T-cell (primary cell): ENCODE results near the gene ZNF611. TPM values are rescaled to one million over a fixed set of nuclear protein-coding genes. Genes with fewer than 3 reads are reported as not detected.
A peak's percentile ranks its signal among the peaks of the same experiment; 100 is the strongest.
"Not testable (repeated sequence)": the region's sequence is repeated elsewhere in the genome, so short reads cannot be mapped to it uniquely, and the experiment has no call there.

ENCODE experiments used
- ATAC-seq, 4 experiments: fragments of 200-7000 bp in 3 of 4; fragments of 150-1000 bp in 1 of 4; cut with Tn5 transposase; replicated peaks in 1 of 4; 1 replicate in 3 of 4; 2 replicates in 1 of 4; pipeline ENCODE4 v1.10.0; 2021; ENCODE audit warnings: moderate library complexity in 3 of 4, mild to moderate bottlenecking in 2 of 4, moderate number of reproducible peaks in 1 of 4
- CTCF ChIA-PET, 2 donors: fragments of 300-600 bp; sonication (Branson Sonifier 250); formaldehyde crosslinking; loops; one replicate each; lab custom pipeline; 2022; ENCODE audit warnings: antibody characterized with exemption in 2 of 2; lab: Charles Lee
- POLR2A ChIA-PET, 2 donors: fragments of 300-600 bp; sonication (Branson Sonifier 250); formaldehyde crosslinking; loops; one replicate each; lab custom pipeline; 2022; ENCODE audit warnings: antibody characterized with exemption in 2 of 2; lab: Charles Lee
- DNase-seq, 35 experiments: peaks; one replicate each; pipeline versions ENCODE4 v3.0.0 to v3.0.0-alpha.2; 2013 to 2023
- H3K27ac ChIP-seq: one replicate; pipeline ENCODE4 v1.5.1; 2013; ENCODE audit warnings: low read length
- H3K27me3 ChIP-seq, 2 experiments: replicated peaks in 1 of 2; 1 replicate in 1 of 2; 2 replicates in 1 of 2; pipeline versions ENCODE4 v1.6.1 to v1.7.0; 2013; ENCODE audit warnings: low read length in 1 of 2, mixed read lengths in 1 of 2; ENCODE audit not compliant: control insufficient read depth in 2 of 2, insufficient read depth in 2 of 2; ENCODE audit errors: extremely low read depth in 1 of 2
- H3K36me3 ChIP-seq, 2 donors: 1 replicate in 1 of 2; 2 replicates in 1 of 2; pipeline versions ENCODE4 v1.6.1 to v1.7.0; 2013; ENCODE audit warnings: low read length in 1 of 2; ENCODE audit not compliant: control insufficient read depth in 2 of 2, insufficient read depth in 1 of 2; ENCODE audit errors: extremely low read depth in 1 of 2
- H3K4me1 ChIP-seq, 2 experiments: 1 replicate in 1 of 2; 2 replicates in 1 of 2; pipeline versions ENCODE4 v1.6.1 to v1.7.0; 2013; ENCODE audit warnings: low read length in 2 of 2, mixed read lengths in 1 of 2; ENCODE audit not compliant: insufficient read depth in 2 of 2, control insufficient read depth in 1 of 2; ENCODE audit errors: extremely low read depth in 1 of 2
- H3K4me3 ChIP-seq, 2 donors: 1 replicate in 1 of 2; 2 replicates in 1 of 2; pipeline versions ENCODE4 v1.5.1 to v1.7.0; 2013; ENCODE audit warnings: mild to moderate bottlenecking in 2 of 2, low read length in 1 of 2, moderate library complexity in 1 of 2; ENCODE audit not compliant: control insufficient read depth in 1 of 2; ENCODE audit errors: extremely low read depth in 1 of 2
- H3K9me3 ChIP-seq: 2 replicates; pipeline ENCODE4 v1.7.0; 2013
- H3K27ac Mint-ChIP-seq, 2 donors: one replicate each; pipeline ENCODE4 v1.8.0; 2020 to 2021; ENCODE audit warnings: mild to moderate bottlenecking in 2 of 2, mixed read lengths in 2 of 2
- H3K27me3 Mint-ChIP-seq, 2 donors: one replicate each; pipeline ENCODE4 v1.8.0; 2021 to 2022; ENCODE audit warnings: mixed read lengths in 2 of 2
- H3K36me3 Mint-ChIP-seq: one replicate; pipeline ENCODE4 v1.8.0; 2021; ENCODE audit warnings: mixed read lengths
- H3K4me1 Mint-ChIP-seq, 3 donors: one replicate each; pipeline ENCODE4 v1.8.0; 2020 to 2022; ENCODE audit warnings: mixed read lengths in 3 of 3, mild to moderate bottlenecking in 1 of 3
- H3K4me3 Mint-ChIP-seq, 3 donors: one replicate each; pipeline ENCODE4 v1.8.0; 2020 to 2022; ENCODE audit warnings: mild to moderate bottlenecking in 3 of 3, mixed read lengths in 3 of 3, moderate library complexity in 3 of 3
- H3K9me3 Mint-ChIP-seq, 3 donors: one replicate each; pipeline ENCODE4 v1.8.0; 2020 to 2022; ENCODE audit warnings: mixed read lengths in 3 of 3
- WGBS: methylation state at CpG from one replicate; pipeline ENCODE4 v1.1.5; 2013; ENCODE audit warnings: missing lambda C conversion rate; ENCODE audit not compliant: insufficient coverage; 5-methylcytosine and 5-hydroxymethylcytosine counted together
- total RNA-seq, 35 experiments: library from RNA in 6 of 35; stranded (reverse) in 6 of 35; fragments of 120-200 nt in 1 of 35; gene quantifications; one replicate each; pipeline versions ENCODE4 v1.2.1 to v1.2.4 and lab custom pipeline; 2013 to 2026

ZNF611 gene
- total RNA-seq, 5 donors from 2014 or later (not counting 1 experiment from before 2014, with no cell fraction given) = 31.5 to 46.2 (median 37.0) TPM

DNA sequence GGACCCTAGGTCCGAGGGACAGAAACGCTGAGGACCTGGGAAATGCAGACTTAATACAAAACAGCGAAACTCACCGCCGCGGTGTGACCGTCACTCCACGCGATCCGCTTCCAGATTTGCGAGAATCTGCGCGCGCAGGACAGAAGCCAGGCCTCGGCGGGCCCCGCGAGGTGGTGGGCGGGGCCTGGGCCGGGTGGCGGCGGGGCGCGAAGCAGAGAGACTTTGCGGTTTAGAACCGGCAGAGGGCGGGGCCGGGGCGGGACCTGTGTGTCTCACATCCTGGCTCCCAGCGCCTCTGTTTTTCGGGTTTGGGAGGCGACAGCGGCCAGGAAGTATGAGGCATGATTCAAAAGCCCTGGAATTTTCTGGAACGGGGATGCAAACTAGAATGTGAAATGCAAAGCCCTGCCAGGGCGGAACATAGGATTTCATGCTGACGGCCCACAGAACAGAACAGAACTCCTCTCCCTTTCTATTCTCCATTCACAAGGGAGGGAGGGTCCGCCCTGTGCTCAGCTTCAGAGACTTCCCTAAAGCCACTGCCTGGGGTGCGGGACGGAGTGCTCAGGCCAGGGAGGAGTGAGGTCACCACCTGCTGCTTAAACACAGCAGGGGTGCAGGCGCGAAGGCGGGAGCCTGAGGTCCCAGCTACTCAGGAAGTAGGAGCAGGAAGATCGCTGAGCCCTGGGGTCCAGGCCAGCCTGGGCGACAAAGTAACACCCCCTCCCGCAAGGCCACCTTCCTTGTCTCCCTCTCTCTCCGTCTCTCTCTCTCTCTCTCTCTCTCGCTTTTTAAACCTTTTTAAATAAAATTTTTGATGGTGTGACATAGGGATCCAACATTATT is 44.3 kb downstream of the ZNF611 start:
- WGBS = under 1% methylated on average over 39 of the region's 47 CpGs
- Histone ChIP-seq H3K36me3 (no peaks in the 10 kb centered on the region), H3K4me1 (peaks cover 11 to 26% of the 10 kb centered on the region in 2 experiments), H3K27ac (peak overlapping the region; percentile 74), H3K4me3 (peak overlapping the region; percentile 80 to 90), H3K9me3 (no peaks in the 10 kb centered on the region), H3K27me3 (no peaks in the 10 kb centered on the region)
- Mint-ChIP-seq H3K27ac (peak overlapping the region; percentile 75 to 94), H3K27me3 (no peaks in the 10 kb centered on the region), H3K9me3 (no peaks in the 10 kb centered on the region), H3K36me3 (no peaks in the 10 kb centered on the region), H3K4me3 (peak overlapping the region; percentile 88 to 95 (median 91)), H3K4me1 (peaks cover 29 to 32% (median 29%) of the 10 kb centered on the region in 3 donors)
- DNase-seq (peak; percentile 81 to 94 (median 89)), ATAC-seq (peak; percentile 96 to 98 (median 97))
- ChIA-PET POLR2A (no interaction called here), CTCF (no interaction called here)

DNA sequence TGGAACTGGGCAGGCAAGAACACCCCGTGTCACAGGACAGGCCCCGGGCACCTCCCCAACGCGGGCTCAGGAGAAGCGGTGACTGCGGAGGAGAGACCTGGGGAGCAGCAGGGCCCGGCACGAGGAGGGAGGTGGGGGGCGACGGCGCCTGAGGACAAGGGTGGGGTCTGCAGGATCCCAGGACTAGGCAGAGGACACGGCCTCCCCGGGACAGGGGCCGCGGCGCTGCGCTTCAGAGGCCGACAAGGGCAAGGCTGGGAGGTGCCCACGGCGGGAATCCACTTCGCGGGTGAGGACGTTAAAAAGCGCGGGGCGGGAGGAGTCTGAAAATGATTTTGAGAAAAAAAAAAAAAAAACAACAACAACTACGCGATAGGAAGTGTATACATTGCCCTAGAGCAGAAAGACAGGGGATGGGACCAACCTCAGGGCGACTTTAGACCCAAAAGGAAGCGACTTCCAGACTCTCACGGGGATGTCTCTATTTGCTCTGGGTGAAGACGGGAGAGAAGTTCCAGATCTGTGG is 44.9 kb downstream of the ZNF611 start:
- Histone ChIP-seq H3K4me3 (peak overlapping the region; percentile 80 to 90), H3K36me3 (no peaks in the 10 kb centered on the region), H3K4me1 (peaks cover 11 to 26% of the 10 kb centered on the region in 2 experiments), H3K27me3 (no peaks in the 10 kb centered on the region), H3K9me3 (no peaks in the 10 kb centered on the region), H3K27ac (peak overlapping the region; percentile 74)
- H3K36me3 Mint-ChIP-seq = peaks cover 6% of the 10 kb centered on the region
- 0% methylated on average over 22 of the region's 32 CpGs for WGBS
- ATAC-seq = peak; percentile 51 to 70 (median 56)
- ChIA-PET POLR2A (no interaction called here), CTCF (no interaction called here)
- H3K27ac Mint-ChIP-seq = peak overlapping the region; percentile 75 to 94
- H3K27me3 Mint-ChIP-seq = no peaks in the 10 kb centered on the region
- H3K4me1 Mint-ChIP-seq = peaks cover 31 to 37% (median 35%) of the 10 kb centered on the region in 3 donors
- DNase-seq = peak in 14 of 35 experiments; percentile 1 to 31 (median 14)
- H3K9me3 Mint-ChIP-seq = no peaks in the 10 kb centered on the region
- peak overlapping the region; percentile 88 to 95 (median 91) for H3K4me3 Mint-ChIP-seq

DNA sequence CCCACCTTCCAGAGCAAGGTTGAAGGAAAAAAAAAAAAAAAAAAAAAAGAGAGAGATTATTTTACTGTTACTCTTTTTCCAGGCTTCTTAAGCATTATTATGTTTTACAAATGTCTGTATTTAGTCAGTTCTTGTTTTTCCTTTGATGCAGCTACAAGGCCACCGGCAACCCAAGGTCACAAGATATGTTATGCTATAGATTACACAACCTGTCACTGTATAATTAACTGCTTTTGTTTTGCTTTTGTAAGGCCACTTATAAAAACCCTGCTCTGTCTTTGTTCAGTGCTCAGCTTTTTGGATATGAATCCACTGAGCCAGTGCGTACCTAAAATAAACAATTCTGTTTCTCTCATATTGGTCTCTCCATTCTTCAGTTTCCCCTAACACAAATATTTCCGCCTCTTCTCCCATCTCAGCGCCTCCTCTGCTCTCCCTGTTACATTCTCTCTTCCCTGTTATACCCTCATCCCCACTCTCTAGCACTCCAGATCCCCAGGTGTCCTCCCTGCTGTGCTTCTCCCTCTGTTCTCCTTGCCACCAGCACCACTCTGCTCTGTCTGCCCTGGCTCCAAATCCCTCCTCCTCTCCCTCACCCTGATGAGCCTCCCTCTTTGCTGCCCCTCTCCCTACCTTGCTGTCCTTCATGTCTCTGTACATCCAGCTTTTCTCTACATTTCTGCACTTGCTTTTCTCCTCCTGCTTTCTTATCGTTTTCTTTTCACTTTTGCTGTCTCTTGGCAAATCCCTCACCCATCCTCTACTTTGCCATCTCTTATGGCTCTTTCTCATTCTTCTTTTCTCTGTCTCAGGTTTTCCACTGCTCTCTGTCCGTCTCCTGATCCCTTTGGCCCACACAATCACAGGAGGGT is 45.7 kb downstream of the ZNF611 start:
- Histone ChIP-seq H3K4me3 (peak overlapping the region; percentile 80 to 90), H3K4me1 (peaks cover 11 to 26% of the 10 kb centered on the region in 2 experiments)
- POLR2A ChIA-PET = interaction anchor here in 1 of 2 donors (0.6 to 0.7 kb wide), 2 partner anchors 16 to 236 kb away, joined by 3 to 5 read pairs; partner anchors contain the start of gene ZNF578
- H3K9me3 Mint-ChIP-seq, H3K36me3 ChIP-seq, ATAC-seq, H3K27me3 ChIP-seq, H3K9me3 ChIP-seq, DNase-seq, H3K27me3 Mint-ChIP-seq, H3K27ac ChIP-seq: not testable (repeated sequence)
- WGBS = 39% methylated on average over 4 of the region's 6 CpGs
- H3K36me3 Mint-ChIP-seq = peaks cover 12% of the 10 kb centered on the region
- peak overlapping the region; percentile 88 to 95 (median 91) for H3K4me3 Mint-ChIP-seq
- CTCF ChIA-PET = interaction anchor here in 1 of 2 donors (0.7 kb wide), 2 partner anchors 158 to 529 kb away, joined by 4 to 13 read pairs; no protein-coding TSS in a partner anchor
- H3K27ac Mint-ChIP-seq = peak overlapping the region; percentile 75 to 94
- H3K4me1 Mint-ChIP-seq = peaks cover 35 to 45% (median 40%) of the 10 kb centered on the region in 3 donors

DNA sequence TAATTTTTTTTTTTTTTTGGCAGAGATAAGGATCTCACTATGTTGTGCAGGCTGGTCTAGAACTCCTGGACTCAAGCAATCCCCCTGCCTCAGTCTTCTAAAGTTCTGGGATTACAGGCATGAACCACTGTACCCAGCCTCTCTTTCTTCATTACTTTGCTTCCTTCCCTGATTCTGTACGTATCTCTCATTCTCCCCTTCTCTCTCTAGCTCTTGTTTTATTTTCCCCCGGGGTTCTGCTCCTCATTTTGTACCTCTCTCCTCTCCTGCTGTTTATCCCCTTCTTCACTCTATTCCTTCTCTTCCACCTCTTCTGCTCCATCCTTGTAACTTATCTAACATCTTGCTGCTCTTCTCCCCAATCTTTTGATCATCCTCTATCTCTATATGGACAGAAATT is 46.5 kb downstream of the ZNF611 start:
- WGBS = 100% methylated on average over 2 of the region's 2 CpGs
- H3K4me1 Mint-ChIP-seq = peaks cover 37 to 45% (median 40%) of the 10 kb centered on the region in 3 donors
- Histone ChIP-seq H3K4me1 (peaks cover 11 to 26% of the 10 kb centered on the region in 2 experiments), H3K36me3 (peaks cover 2 to 3% of the 10 kb centered on the region in 2 donors), H3K9me3 (no peaks in the 10 kb centered on the region), H3K27ac (no peak overlapping the region), H3K4me3 (no peak overlapping the region), H3K27me3 (no peaks in the 10 kb centered on the region)
- H3K27ac Mint-ChIP-seq = no peak overlapping the region
- H3K36me3 Mint-ChIP-seq = peaks cover 16% of the 10 kb centered on the region
- no peaks in the 10 kb centered on the region for H3K27me3 Mint-ChIP-seq
- H3K4me3 Mint-ChIP-seq = peak overlapping the region in 1 of 3 donors; percentile 88
- DNase-seq (no peak), ATAC-seq (no peak)
- ChIA-PET POLR2A (interaction anchor here in 1 of 2 donors (0.7 kb wide), 1 partner anchor 235 kb away, joined by 3 read pairs; the partner anchor contains the start of gene ZNF578), CTCF (interaction anchor here (0.6 to 0.7 kb wide), 3 partner anchors 121 to 529 kb away, joined by 4 to 13 read pairs (median 7); no protein-coding TSS in a partner anchor)
- no peaks in the 10 kb centered on the region for H3K9me3 Mint-ChIP-seq

DNA sequence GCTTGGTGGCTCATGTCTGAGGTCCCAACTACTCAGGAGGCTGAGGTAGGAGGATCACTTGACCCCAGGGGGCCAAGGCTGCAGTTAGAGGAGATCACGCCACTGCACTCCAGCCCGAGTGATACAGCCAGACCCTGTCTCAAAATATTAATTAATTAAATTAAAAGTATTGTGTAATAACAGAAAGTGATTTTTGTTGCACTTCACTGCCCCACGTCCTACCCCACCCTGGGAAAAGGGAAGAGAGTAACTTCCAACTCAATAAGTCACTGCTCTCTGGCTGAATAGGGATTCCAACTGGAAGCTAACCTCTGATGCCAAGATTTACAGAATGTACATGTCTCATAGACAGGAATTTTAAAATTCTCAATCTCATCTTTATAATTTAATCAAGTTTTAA is 47.2 kb downstream of the ZNF611 start:
- Histone ChIP-seq H3K27ac (no peak overlapping the region), H3K4me1 (peaks cover 11 to 26% of the 10 kb centered on the region in 2 experiments), H3K36me3 (peaks cover 2 to 3% of the 10 kb centered on the region in 2 donors), H3K27me3 (no peaks in the 10 kb centered on the region), H3K4me3 (no peak overlapping the region), H3K9me3 (no peaks in the 10 kb centered on the region)
- peaks cover 16% of the 10 kb centered on the region for H3K36me3 Mint-ChIP-seq
- H3K27me3 Mint-ChIP-seq = no peaks in the 10 kb centered on the region
- ChIA-PET CTCF (interaction anchor here in 1 of 2 donors (0.6 kb wide), 1 partner anchor 120 kb away, joined by 7 read pairs; no protein-coding TSS in a partner anchor), POLR2A (no interaction called here)
- no peak overlapping the region for H3K4me3 Mint-ChIP-seq
- no peaks in the 10 kb centered on the region for H3K9me3 Mint-ChIP-seq
- H3K4me1 Mint-ChIP-seq = peaks cover 37 to 45% (median 40%) of the 10 kb centered on the region in 3 donors
- no CpG with 5 or more reads among the region's 3 CpGs for WGBS
- DNase-seq (no peak), ATAC-seq (no peak)
- H3K27ac Mint-ChIP-seq = no peak overlapping the region
